C4-2B (cell line): ENCODE data around the gene LINGO1.

Source experiments
- CTCF ChIP-seq: fragments of 450-650 bp; conservative IDR thresholded peaks from 2 replicates; pipeline ENCODE4 v1.5.1; 2017; ENCODE audit warnings: mild to moderate bottlenecking
- ZFX ChIP-seq: fragments of 450-650 bp; IDR thresholded peaks from 2 replicates; pipeline ENCODE4 v1.6.1; 2017

DNA sequence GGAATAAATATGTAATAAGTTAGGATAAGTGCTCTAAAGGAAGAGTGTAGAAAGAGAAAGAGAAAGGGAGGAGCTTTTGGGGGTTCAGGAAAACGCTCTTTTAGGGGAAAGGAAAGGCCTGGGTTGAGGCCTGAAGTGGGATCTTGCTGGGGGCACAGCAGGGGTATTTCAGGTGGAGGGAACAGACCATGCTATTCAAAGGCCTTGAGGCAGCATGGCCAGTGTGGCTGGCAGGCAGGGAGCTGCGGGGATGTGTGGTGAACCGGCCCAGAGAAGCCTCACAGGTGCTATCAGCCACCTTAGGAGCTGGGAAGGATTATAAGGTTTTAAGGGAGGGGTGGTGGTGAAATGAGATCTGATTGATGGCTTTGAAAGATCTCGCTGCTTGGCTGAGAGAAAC lies 66.6 kb downstream of the LINGO1 start:
- TF ChIP-seq CTCF, result no peak
- no peak for TF ChIP-seq ZFX
